ENCODE results near the gene TAF7L.

TAF7L gene

DNA sequence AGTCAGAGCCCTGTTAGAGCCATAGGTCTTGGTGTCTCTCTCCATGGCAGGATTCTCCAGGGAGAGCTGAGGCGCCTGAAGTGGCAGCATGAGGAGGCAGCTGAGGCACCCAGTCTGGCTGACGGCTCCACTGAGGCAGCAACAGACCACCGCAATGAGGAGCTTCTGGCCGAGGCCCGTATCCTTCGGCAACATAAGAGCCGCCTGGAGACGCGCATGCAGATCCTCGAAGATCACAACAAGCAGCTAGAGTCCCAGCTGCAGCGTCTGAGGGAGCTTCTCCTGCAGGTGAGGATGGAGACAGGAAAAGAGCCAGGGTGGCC, 32.9 kb downstream of the TAF7L start:
- Histone ChIP-seq H3K27ac (no peak overlapping the region), H3K36me3 (replicated peaks) (peaks cover 15% of the 10 kb centered on the region), H3K4me3 (ENCODE audit: low read depth, low read length) (no peak overlapping the region), H3K27me3 (replicated peaks) (no peaks in the 10 kb centered on the region)
- TF ChIP-seq, protein P1, sequence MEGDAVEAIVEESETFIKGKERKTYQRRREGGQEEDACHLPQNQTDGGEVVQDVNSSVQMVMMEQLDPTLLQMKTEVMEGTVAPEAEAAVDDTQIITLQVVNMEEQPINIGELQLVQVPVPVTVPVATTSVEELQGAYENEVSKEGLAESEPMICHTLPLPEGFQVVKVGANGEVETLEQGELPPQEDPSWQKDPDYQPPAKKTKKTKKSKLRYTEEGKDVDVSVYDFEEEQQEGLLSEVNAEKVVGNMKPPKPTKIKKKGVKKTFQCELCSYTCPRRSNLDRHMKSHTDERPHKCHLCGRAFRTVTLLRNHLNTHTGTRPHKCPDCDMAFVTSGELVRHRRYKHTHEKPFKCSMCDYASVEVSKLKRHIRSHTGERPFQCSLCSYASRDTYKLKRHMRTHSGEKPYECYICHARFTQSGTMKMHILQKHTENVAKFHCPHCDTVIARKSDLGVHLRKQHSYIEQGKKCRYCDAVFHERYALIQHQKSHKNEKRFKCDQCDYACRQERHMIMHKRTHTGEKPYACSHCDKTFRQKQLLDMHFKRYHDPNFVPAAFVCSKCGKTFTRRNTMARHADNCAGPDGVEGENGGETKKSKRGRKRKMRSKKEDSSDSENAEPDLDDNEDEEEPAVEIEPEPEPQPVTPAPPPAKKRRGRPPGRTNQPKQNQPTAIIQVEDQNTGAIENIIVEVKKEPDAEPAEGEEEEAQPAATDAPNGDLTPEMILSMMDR (IDR thresholded peaks at IDR 0.05; ENCODE audit: low read depth, low read length, missing control alignments): no peak
- no peak for DNase-seq
- in situ Hi-C loops (cut with HindIII; ENCODE audit: low pct_ligation_motif_present, low sequenced_read_pairs): no loop called here

DNA sequence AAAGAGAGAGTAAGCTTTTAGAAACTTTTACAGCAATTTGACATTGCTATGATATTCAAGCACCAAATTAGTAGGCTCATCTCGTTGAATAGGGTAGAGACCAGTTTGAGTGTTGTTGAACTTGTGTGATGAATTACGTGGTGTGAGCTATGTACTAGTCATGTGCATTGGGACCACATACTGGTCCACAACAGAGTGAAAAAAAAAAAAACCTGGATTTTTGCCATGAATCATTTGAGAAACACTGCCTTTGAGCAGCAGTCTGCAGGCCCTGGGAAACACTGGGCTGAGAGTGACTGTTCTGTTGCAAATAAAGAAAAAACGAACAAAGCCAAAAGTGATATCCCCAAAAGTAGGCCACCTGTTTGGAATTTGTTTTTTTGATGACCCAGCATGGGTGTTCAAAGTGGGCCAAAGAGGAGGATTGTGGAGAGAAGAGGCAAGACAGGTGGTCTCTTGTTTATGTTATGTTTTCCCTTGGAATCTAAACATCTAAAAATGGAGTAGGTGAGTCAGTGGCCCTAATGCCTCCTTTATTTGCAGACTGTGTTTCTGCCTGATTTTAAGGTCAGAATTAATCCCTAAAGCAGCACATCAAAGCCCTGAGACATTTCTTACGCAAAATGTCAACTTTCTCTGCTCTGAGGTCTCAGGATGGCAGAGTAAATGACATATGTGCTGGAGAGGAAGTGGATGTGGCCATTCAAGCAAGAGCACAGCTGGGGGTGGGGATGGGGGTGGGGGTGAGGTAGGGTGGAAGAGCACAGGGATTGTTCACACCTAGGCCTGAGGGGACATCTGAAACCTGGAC, 33.5 kb downstream of the TAF7L start:
- Histone ChIP-seq H3K4me3 (ENCODE audit: low read depth, low read length) (no peak overlapping the region), H3K36me3 (replicated peaks) (peaks cover 15% of the 10 kb centered on the region), H3K27ac (no peak overlapping the region), H3K27me3 (replicated peaks) (no peaks in the 10 kb centered on the region)
- in situ Hi-C loops (cut with HindIII; ENCODE audit: low pct_ligation_motif_present, low sequenced_read_pairs): no loop called here
- DNase-seq: no peak
- TF ChIP-seq, protein P1 (IDR thresholded peaks at IDR 0.05; ENCODE audit: low read depth, low read length, missing control alignments): no peak

DNA sequence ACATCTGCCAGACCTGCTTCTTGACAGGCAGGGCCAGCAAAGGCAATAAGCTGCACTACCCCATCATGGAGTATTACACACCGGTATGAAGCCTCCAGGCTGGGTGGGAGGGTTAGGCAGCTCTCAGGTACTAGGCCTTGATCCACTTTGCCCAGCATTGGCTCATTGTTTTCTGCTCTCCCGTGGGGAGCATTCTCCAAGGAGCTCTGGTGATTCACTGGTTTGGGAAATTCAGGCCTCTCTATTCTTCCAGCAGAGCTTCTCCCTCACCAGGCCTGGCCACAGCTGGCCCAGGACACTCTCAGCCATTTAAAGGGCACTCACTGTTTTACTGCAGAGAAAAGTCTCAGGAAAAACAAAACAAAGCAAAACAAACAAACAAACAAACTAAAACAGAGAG, 38.5 kb downstream of the TAF7L start:
- no peak for DNase-seq
- H3K36me3 ChIP-seq (replicated peaks): peaks cover 3% of the 10 kb centered on the region
- TF ChIP-seq, protein P1 (IDR thresholded peaks at IDR 0.05; ENCODE audit: low read depth, low read length, missing control alignments): no peak
- H3K4me3 ChIP-seq (ENCODE audit: low read depth, low read length): no peak overlapping the region
- no peak overlapping the region for H3K27ac ChIP-seq
- H3K27me3 ChIP-seq (replicated peaks): no peaks in the 10 kb centered on the region
- in situ Hi-C loops (cut with HindIII; ENCODE audit: low pct_ligation_motif_present, low sequenced_read_pairs): no loop called here

DNA sequence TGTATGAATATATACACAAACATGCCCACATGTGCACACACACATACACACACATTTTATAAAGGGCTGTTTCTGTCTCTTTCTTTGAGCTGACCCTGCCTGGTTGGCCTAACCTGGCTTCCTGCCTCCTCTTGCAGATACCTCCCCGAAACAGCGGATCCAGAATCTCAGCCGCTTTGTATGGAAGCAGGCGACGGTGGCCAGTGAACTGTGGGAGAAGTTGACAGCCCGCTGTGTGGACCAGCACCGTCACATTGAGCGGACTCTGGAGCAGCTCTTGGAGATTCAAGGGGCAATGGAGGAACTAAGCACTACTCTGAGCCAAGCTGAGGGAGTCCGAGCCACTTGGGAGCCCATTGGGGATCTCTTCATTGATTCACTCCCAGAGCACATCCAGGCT, 49.6 kb downstream of the TAF7L start:
- peaks cover 3% of the 10 kb centered on the region for H3K36me3 ChIP-seq (replicated peaks)
- H3K4me3 ChIP-seq (ENCODE audit: low read depth, low read length): no peak overlapping the region
- in situ Hi-C loops (cut with HindIII; ENCODE audit: low pct_ligation_motif_present, low sequenced_read_pairs): no loop called here
- DNase-seq: no peak
- H3K27me3 ChIP-seq (replicated peaks): no peaks in the 10 kb centered on the region
- H3K27ac ChIP-seq: no peak overlapping the region
- TF ChIP-seq, protein P1 (IDR thresholded peaks at IDR 0.05; ENCODE audit: low read depth, low read length, missing control alignments): no peak

DNA sequence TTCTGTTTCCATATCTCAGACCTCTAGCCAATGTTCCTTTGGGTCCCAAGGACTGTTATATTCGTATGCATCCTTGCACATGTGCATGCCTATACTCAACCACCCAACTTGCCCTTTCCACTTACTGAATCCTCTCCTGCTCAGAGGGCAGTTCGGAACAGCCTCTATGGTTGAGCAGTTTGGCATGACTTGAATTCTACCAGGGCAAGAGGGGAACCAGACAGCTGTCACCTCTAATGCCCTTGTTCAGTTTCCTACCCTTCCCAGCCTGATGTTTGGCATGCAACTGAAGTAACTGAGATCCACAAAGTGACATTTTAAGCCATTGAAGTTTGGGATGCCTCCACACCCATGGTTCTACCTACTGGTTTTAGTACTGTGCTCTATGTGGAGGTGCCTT, 54.1 kb downstream of the TAF7L start:
- Histone ChIP-seq H3K4me3 (ENCODE audit: low read depth, low read length) (no peak overlapping the region), H3K36me3 (replicated peaks) (peaks cover 3% of the 10 kb centered on the region), H3K27me3 (replicated peaks) (no peaks in the 10 kb centered on the region), H3K27ac (no peak overlapping the region)
- TF ChIP-seq, protein P1 (IDR thresholded peaks at IDR 0.05; ENCODE audit: low read depth, low read length, missing control alignments): no peak
- no peak for DNase-seq
- in situ Hi-C loops (cut with HindIII; ENCODE audit: low pct_ligation_motif_present, low sequenced_read_pairs): no loop called here

DNA sequence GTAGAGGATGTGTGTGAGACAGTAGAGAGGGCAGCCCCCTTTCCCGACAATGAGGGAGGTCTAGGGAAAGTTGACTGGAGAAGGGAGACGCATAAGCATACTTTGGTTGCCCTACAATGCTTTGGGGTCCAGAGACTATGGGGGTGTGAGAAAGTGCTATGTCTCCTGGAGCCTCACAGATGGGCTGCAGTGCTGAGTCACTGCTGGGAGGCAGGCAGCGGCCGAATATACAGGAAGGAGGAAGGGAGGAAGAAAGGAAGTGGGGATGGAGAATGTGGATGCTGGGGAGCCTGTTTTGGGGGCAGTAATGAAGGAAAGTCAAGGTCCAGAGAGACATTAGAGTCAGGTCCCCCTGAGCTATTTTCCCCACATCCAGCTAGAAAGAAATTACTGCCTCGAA, 58.8 kb downstream of the TAF7L start:
- in situ Hi-C loops (cut with HindIII; ENCODE audit: low pct_ligation_motif_present, low sequenced_read_pairs): no loop called here

More for the DNA sequence above, 58.8 kb downstream of the TAF7L start:
- Histone ChIP-seq H3K27ac (peak overlapping the region; percentile 49), H3K27me3 (replicated peaks) (no peaks in the 10 kb centered on the region), H3K36me3 (replicated peaks) (no peaks in the 10 kb centered on the region), H3K4me3 (ENCODE audit: low read depth, low read length) (no peak overlapping the region)
- TF ChIP-seq, protein P1 (IDR thresholded peaks at IDR 0.05; ENCODE audit: low read depth, low read length, missing control alignments): no peak
- DNase-seq: peak; percentile 20

Measured in brain microvascular endothelial cell (primary cell).